H1 (cell line): ENCODE measurements around the gene KHDC4. TPM values are rescaled to one million over a fixed set of nuclear protein-coding genes. Genes with fewer than 3 reads are reported as not detected.

ENCODE experiments used
- CHD1 ChIP-seq: IDR thresholded peaks from 2 replicates; pipeline ENCODE4 v1.6.1; 2012; ENCODE audit warnings: low read depth, low read length, improper control_type of control experiment
- CTCF ChIP-seq, 3 experiments: IDR thresholded peaks; 1 replicate in 2 of 3; 2 replicates in 1 of 3; pipeline versions ENCODE4 v1.5.1 to v1.6.1; 2011; ENCODE audit warnings: low read length in 3 of 3, mild to moderate bottlenecking in 3 of 3, inconsistent platforms in 2 of 3, low read depth in 1 of 3, moderate library complexity in 1 of 3; ENCODE audit not compliant: insufficient read depth in 1 of 3; ENCODE audit errors: control extremely low read depth in 1 of 3
- RBBP5 ChIP-seq: IDR thresholded peaks from 2 replicates; pipeline ENCODE4 v1.7.1; 2012; ENCODE audit warnings: low read depth, mild to moderate bottlenecking, inconsistent platforms, low read length, moderate library complexity, borderline replicate concordance
- polyA plus RNA-seq, 7 experiments: library from polyadenylated mRNA; depleted of rRNA in 3 of 7; stranded (reverse) in 5 of 7; unstranded in 2 of 7; fragments of >200 nt in 5 of 7; fragments of 200-250 nt in 2 of 7; gene quantifications; 1 replicate in 5 of 7; 2 replicates in 1 of 7; 4 replicates in 1 of 7; pipeline versions ENCODE4 v1.2.1 to v1.2.3, GENCODE V29; 2011 to 2013; ENCODE audit warnings: missing spikeins in 2 of 7, mixed read lengths in 2 of 7
- total RNA-seq: library from RNA; stranded (reverse); fragmentation: NEBNext Ultra II Directional; extraction: Animal tissue kit (Norgen Biotek cat#: 25700); gene quantifications from 2 replicates; pipeline ENCODE4 v1.2.1, GENCODE V29; 2021

The KHDC4 gene
- total and polyA plus RNA-seq, 2 of the 8 experiments (the other 6 are each of a cell fraction or from before 2014, with no cell fraction given) = 56.6 to 81.1 TPM

- TF ChIP-seq CTCF (IDR thresholded peaks at IDR 0.05; ENCODE audit: control extremely low read depth in 1 of 3, insufficient read depth in 1 of 3, low read depth in 1 of 3, low read length in 3 of 3) (no peak), CHD1 (no peak), RBBP5 (no peak)
Observed at GRCh38 chr1:155947741-155948140, 13.5 kb upstream of the KHDC4 start (continued).
